Activated T-helper 1 cell treated with anti-CD3 and anti-CD28 coated beads, Interleukin-2, amount 50 U/mL, for 16 hours (primary cell): ENCODE measurements around the gene SF1.
A peak's percentile ranks its signal among the peaks of the same experiment; 100 is the strongest.

ENCODE experiments used
- DNase-seq, 2 donors: peaks; one replicate each; pipeline ENCODE4 v3.0.0-alpha.2; 2020; ENCODE audit warnings: low read depth in 1 of 2, low spot score in 1 of 2

SF1 gene

GRCh38 chr11:64724863-64725532 is 53.3 kb downstream of the SF1 start:
- no peak for DNase-seq

DNA sequence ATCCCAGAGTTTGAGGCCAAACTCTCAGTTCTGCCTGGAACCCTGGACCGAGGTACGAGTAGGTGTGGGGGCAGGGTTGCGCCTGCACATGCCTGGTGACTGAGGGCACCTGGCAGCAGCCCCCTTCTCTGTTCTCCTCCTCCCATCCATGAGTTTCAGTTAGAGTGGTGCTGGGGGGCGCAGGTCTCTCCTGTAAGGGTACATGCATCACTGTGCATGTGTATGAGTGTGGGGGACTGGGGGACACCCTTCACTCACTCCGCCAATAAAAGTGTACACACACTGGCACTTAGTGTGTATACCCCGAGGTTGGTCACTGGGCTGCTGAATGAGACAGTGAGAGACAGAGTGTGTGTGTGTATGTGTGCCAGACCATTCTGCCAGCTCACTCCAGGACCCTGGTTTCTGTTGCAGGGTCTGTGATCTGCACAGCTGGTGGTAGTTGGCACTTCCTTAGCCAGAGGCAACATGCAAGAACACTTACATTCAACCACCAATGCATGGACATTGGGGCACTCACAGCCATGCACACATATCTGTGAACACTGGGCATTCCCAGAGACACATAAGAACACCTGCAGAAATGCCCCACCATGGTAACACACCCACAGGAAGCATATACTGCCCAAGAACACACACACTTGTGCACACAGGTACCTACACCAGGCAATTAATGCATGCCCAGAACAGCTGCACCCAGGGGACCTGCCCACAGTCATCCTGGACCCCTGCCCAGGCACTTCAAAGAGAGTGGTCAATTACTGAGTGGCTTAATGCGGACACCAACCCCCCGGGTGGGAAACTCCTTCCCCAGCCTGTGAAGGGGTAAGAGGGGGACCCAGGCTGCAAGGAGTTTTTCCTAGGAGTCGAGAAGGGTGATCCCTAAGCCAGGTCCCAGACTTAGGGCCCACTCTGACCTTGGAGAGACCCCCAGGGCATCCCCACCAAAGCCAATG is 54.2 kb downstream of the SF1 start:
- no peak for DNase-seq

DNA sequence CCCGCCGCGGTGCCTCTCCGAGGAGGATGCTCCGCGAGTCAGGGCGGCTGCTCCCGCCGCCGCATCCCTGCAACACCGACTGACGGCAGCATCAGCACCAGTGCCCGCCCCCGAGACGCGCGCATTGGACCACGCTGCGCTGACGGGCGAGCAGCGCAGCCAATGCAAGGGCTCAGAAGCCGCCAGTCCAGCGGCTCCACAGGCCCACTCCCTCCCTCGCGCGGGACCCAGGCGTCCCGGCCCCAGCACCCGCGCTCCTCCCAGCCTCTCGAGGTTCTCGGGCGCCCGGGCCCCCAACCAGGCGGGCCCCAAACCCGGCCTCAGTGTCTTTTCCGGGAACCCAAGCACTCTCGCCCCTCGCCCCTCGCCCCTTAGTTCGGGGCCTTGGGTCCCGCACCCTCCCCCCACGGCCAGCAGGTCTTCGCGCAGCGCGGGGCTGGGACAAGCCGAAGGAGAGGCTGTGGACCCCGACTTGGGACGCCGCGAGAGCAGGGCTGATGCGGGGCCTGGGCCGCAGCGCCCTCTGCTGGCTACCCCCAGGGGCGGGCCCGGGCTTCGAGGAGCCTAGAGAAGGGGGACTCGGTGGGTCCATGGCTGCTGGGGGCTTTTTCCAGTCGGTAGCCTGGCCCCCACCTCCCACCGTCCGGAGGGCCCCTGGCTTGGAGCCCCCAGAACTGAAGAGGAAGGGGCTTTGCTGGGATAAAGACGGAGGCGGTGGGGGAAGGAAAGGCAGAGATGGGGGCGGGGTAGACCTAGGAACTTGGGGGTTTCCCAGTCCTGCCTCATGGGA is 55.0 kb downstream of the SF1 start, which contains the start of gene NRXN2:
NRXN2 (minus strand) TSS at position 81 of the 790 bp plus-strand sequence. CDS start 9,498 bp downstream, outside the sequence.
- DNase-seq = peak; percentile 70 to 76

DNA sequence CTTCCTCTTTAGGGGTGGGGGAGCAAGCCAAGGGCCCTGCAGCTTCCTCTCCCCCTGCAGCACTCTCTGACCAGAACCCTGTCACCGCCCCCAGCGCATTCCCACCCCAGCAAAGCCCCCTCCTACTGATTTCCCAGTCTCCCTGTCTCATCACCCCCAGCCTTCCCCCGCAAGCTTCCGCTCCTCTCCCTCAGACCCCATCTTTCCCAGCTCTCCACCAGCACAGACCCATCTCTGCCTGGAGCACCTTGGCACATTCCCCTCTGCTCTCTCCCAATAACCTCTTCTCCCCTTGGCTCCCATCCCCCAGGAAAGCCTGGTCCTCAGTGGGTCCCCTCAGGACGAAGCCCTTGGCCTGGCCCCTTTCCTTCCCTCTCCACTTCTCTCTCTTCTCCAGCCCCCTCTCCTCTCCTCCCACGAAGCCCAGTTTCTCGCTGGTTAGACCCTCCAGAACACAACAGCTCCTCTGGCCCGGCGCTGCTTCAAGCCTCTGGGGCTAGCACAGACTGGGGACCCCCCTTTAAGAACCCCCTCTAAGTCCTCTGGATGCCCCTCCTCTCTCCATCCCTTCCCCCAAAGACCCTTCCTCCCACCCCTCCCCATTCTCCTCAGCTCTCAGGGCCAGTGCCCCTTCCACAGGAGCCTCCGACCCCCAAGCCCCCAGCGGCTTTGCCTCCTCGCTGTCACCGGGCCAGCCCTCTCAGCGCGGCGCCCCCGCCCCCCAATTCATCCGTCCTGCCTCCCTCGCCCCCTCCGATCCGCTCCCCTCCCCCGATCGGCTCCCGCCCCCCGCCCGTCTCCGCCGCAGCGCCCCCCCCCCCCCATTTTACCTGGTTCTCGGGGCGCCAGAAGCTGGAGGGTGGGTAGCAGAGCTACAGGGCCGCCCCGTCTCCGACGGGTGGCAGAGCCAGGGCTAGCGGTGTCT is 55.9 kb downstream of the SF1 start:
- DNase-seq = no peak

DNA sequence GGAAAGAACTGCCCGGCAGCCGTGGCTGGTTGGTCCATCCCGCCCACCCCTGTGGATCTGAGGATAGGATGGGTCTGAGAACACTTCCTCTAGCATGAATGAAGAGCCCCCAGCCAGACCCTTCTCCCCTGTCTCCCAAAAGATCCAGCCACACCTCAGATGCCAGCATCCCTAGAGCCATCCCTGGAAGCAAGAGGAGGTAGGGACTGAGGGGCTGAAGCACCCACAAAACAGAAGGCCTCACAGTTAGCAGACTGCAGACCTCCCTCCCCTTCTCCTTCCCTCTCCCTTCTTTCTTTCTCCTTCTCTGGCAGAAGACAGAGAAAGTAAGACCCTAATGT is 57.0 kb downstream of the SF1 start:
- DNase-seq = no peak

GRCh38 chr11:64720640-64721358 is 57.5 kb downstream of the SF1 start:
- no peak for DNase-seq

DNA sequence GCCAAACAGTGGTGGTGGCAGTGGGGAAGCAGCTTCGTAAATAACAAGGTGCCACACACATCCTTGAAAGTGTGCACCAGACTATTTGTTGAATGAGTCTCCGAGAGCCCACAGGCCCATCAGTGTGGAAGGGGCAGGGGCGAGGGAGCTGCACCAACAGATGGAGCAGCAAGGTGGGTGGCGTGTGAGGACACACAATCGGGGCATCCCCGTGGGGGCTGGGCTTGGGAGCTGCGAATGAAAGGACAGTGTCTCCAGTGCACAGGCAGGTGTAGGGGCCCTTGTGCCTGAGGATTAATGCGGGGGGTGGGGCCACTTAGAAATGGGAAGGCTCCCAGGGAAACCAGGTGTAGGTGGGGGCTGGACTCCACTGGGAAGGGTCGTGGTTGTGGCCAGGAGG is 58.2 kb downstream of the SF1 start:
- DNase-seq = no peak

DNA sequence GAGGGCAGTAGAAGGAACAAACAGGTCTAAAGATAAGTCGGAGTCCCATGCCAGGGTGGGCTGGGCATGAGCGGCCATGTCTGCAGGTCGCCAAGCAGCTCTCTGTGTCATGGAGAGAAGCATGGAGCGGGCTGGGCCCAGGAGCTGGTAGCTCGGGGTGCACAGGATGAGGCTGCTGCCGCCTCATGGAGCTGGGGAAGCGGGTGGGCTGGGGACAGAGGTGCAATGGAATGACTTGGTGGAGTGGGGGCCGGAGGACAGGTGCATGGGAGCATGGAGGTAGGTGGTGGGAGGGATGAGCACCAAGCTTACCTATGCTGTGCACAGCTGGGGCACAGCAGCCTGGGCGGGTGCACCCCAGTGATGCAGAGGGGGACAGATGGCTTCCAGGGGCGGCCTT is 58.9 kb downstream of the SF1 start:
- DNase-seq = no peak

DNA sequence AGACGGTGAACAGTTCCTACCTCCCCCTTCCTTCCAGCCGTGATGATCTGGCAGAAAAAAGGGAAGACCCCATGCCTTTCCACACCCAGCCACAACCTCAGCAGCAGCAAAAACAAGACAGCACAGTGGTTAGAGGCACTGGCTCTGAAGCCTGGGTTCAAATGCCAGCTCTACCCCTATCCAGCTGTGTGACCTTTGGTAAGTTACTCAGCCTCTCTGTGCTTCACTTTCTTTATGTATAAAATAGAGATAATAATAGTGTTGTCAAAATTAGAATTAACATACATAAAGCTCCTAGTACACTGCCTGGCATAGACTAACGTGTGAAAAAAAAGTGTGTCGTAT is 59.6 kb downstream of the SF1 start:
- DNase-seq = no peak

DNA sequence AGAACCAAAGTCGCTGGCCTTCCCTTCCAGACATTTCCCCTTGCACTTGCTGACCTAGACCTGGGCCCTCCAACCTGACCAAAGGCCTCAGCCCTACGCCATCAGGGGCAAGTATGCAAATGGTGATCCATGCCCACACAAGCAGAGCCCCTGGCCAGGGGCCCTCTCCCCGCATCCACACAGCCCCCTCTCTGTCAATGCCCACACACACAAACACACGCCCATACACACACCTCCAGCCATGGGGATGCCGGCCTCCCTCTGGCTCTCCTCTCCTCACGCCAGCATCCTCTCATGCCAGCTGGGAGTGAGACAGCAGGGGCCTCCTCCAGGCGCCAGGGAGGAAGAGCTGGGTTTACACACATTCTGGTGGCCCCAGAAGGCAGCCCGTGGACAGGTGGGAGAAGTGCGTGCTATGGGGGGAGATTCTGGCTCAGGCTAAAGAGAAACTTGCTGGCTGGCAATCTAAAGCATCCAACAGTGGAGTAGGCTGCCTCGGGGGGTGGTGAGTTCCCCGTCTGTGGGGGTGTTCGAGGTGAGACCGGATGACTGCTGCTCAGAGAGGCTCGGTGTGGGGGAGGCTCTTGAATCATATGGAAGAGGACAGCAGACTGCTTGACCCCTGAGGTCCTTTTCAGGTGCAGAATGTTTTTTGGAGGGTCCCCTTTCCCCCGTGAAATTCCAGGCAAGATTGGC is 60.1 kb downstream of the SF1 start:
- no peak for DNase-seq

GRCh38 chr11:64717268-64717578 is 61.1 kb downstream of the SF1 start:
- no peak for DNase-seq

GRCh38 chr11:64716473-64717267 is 61.7 kb downstream of the SF1 start:
- no peak for DNase-seq

GRCh38 chr11:64715756-64716472 is 62.4 kb downstream of the SF1 start:
- no peak for DNase-seq

GRCh38 chr11:64715110-64715509 is 63.2 kb downstream of the SF1 start:
- DNase-seq = no peak

DNA sequence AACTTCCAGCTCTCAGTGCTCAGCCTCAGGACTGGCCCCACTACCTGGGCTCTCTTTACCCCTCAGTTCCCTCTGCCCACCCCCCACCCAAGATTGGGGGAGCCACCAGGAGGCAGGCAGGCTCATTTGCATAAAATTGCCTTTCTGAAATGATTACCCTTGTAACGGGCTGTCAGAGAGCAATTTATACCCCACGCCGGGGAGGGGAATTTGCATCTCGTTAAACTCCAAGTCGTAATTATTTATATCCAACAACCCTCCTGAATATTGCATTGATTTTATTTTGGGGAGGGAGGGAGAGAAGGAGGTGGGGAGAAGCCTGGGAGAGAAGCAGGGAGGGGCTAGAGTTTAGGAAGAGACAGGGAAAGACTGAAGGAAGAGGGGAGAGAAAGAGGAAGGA is 63.7 kb downstream of the SF1 start:
- no peak for DNase-seq
